NCI-H526 (cell line): ENCODE measurements around the gene FBXO41.

ENCODE experiments used
- DNase-seq, 2 experiments: peaks; one replicate each; lab custom pipeline; 2025; lab: John Stamatoyannopoulos, UW

The FBXO41 gene

DNA sequence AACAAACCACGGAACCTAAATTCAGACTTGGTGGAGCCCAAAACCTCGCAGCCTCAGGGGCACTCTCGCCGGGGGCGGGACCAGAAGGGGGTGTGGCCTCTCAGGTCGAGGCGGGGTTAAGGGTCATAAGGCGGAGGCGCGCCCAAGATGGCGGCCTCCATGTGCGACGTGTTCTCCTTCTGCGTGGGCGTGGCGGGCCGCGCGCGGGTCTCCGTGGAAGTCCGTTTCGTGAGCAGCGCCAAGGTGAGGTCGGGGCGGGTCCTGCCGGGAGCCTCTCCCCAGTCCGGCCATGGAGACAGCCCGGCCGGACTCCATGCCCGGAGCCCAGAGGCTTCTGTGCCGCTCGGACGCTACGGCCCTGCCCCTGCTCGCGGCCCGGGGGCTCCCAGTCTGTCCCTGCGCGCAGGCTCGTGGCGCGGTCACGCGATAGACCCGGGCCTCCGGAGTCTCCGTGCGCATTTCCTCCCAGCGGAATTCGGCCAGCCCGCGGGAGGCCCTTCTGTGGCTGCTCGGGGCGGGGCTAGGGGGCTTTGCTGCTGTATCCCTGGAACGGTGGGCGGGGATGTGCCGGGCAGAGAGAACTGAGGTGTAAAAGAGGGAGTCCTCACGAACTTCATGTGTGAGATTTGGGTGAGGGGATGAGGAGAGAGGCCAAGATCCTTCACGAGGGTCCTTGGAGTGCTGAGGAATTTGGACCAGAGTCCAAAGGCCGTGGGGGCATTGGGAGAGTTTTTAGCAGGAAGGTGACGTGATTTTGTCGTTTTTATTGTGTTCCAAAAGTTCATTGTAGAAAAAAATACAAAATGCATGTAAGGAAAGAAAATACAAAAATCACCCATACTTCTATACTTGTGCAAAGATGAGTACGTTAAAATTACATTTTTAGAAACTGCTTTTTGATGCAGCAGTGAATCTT, 69.9 kb downstream of the FBXO41 start, which contains the start of gene SMYD5:
SMYD5 (plus strand) TSS at position 126 of the 916 bp plus-strand sequence; CDS start at position 148, 22 bp downstream.
- peak; percentile 60 to 85 for DNase-seq

DNA sequence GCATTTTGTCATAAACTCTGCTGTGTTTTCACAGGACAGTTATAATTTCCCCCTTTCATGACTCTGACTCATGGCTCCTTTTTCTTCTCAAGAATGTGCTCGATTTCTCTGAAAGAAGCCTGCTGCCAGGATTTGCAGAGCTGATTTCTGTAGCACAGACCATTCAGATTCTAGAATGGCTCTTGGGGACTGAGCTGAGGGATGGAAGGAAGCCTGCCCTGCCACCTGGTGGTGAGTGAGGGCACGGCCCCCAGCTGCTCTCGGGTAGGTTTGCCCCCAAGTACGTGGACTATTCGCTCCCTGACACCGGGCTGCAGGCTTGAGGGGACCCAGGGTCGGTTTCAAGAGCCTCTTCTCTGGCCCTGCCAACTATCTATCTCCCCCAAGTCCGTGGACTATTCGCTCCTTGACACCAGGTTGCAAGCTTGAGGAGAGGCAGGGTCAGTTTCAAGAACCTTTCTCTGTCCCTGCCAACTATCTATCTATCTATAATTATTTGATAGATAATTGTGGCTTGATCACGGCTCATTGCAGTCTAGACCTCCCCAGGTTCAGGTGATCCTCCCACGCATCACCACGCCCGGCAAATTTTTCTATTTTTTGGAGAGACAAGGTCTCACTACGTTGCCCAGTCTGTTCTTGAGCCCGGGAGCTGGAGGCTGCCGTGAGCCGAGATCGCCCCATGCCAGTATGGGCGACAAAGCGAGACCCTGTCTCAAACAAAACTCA, 71.7 kb downstream of the FBXO41 start:
- DNase-seq, result peak; percentile 32 to 80

DNA sequence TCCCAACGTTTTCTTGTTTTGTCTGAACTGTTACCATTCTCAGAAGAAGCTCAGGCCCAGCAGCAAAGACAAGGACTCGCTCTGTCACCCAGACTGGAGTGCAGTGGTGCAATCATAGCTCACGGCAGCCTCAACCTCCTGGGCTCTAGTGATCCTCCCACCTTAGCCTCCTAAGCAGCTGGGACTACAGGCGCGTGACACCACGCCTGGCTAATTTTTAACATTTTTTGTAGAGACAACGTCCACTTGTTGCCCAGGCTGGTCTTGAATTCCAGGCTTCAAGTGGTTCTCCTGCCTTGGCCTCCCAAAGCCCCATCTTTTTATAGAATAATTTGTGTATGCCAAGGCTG, 72.2 kb downstream of the FBXO41 start:
- no peak for DNase-seq

DNA sequence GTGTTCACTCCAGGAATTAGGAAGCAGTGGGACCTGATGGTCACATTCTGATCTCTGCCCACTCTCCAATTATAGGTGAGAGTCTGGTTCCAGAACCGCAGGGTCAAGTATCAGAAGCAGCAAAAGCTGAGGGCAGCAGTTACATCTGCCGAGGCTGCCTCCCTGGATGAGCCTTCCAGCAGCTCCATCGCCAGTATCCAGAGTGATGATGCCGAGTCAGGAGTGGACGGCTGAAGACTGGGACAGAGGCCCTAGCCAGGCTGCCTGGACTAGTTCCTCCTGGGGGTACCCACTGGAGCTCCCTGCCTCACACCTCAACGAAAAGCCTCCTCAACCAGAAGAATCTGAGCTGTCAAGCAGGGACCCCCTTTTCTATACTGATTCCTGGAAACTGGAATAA, 73.6 kb downstream of the FBXO41 start:
- DNase-seq, result no peak

DNA sequence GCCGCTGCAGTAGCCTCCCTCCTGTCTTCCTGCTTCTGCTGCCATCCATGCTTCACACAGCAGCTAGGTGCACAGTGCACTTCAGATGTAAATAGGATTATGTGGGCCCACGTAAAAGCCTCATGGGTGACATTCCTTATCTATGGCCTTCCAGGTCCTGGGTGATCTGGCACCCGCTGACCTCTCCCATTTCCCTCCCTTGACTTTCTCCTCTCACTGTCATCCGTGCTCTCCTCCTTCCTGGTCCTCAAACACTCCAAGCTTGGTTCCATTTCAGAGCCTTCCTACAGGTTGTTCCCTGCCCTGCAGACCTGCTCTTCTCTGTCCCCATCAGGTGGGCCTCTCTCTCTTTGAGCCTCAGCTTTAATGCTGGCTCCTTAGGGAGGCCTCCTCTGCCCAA, 74.3 kb downstream of the FBXO41 start:
- no peak for DNase-seq

DNA sequence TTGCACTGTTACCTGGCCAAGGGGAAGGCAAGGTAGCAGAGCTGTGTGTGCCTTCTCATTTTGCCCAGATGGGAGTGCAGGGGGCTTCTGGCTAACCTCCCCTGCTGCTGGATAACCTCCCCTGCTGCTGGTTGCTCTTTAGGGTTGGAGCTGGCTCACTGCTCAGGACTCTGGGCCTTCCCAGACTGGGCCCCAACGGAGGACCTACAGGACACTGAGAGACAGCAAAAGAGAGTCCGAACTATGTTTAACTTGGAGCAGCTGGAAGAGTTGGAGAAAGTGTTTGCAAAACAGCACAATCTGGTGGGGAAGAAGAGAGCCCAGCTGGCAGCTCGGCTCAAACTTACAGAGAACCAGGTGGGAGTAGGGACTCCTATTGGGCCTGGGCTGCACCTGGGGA, 76.0 kb downstream of the FBXO41 start:
- no peak for DNase-seq

DNA sequence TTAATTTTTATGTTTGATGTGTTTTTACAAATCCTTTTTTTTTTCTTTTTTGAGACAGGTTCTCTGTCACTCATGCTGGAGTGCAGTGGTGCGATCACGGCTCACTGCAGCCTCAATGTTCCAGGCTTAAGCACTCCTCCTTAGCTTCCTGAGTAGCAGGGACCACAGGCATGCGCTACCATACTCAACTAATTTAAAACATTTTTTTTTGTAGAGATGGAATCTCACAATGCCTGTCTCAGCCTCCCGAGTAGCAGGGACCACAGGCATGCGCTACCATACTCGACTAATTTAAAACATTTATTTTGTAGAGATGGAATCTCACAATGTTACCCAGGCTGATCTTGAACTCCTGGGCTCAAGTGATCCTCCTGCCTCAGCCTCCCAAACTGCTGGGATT, 78.7 kb downstream of the FBXO41 start:
- no peak for DNase-seq
